GM19240 (cell line): ENCODE measurements around the gene MYO16.
"Not testable (repeated sequence)": the region's sequence is repeated elsewhere in the genome, so short reads cannot be mapped to it uniquely, and the experiment has no call there.

Experiments
- DNase-seq: peaks from one replicate; pipeline ENCODE4 v3.0.0; 2011; ENCODE audit warnings: low spot score; ENCODE audit not compliant: insufficient read length

Gene MYO16

GRCh38 chr13:108878732-108879131 is 249.3 kb downstream of the MYO16 start:
- DNase-seq: no peak

- DNase-seq: no peak
Observed at GRCh38 chr13:108889324-108889984, 260.0 kb downstream of the MYO16 start.

- no peak for DNase-seq
Observed at GRCh38 chr13:108895220-108895704, 265.9 kb downstream of the MYO16 start.

- no peak for DNase-seq
Observed at GRCh38 chr13:108897955-108898354, 268.5 kb downstream of the MYO16 start.

GRCh38 chr13:108902405-108903155 is 273.2 kb downstream of the MYO16 start:
- no peak for DNase-seq

- no peak for DNase-seq
Observed at GRCh38 chr13:108903613-108904012, 274.2 kb downstream of the MYO16 start.

- no peak for DNase-seq
Observed at GRCh38 chr13:108911807-108912206, 282.4 kb downstream of the MYO16 start.

GRCh38 chr13:108913731-108914130 is 284.3 kb downstream of the MYO16 start:
- not testable (repeated sequence) for DNase-seq

GRCh38 chr13:108915095-108915633 is 285.8 kb downstream of the MYO16 start:
- no peak for DNase-seq

- DNase-seq: peak; percentile 21
Observed at GRCh38 chr13:108915634-108916512, 286.5 kb downstream of the MYO16 start.

- no peak for DNase-seq
Observed at GRCh38 chr13:108917581-108917980, 288.2 kb downstream of the MYO16 start.

GRCh38 chr13:108919036-108919907 is 289.9 kb downstream of the MYO16 start:
- DNase-seq: no peak

- no peak for DNase-seq
Observed at GRCh38 chr13:108920137-108920536, 290.7 kb downstream of the MYO16 start.

GRCh38 chr13:108921238-108921637 is 291.8 kb downstream of the MYO16 start:
- DNase-seq: no peak

- DNase-seq: no peak
Observed at GRCh38 chr13:108922108-108922507, 292.7 kb downstream of the MYO16 start.

- DNase-seq: no peak
Observed at GRCh38 chr13:108923386-108924047, 294.1 kb downstream of the MYO16 start.

GRCh38 chr13:108924134-108924533 is 294.7 kb downstream of the MYO16 start:
- DNase-seq: no peak

- no peak for DNase-seq
Observed at GRCh38 chr13:108924541-108924940, 295.1 kb downstream of the MYO16 start.

GRCh38 chr13:108925070-108925469 is 295.7 kb downstream of the MYO16 start:
- DNase-seq: no peak

- no peak for DNase-seq
Observed at GRCh38 chr13:108926862-108927261, 297.5 kb downstream of the MYO16 start.
